Osteocyte (in vitro differentiated cells): Measurements from ENCODE around the gene L3MBTL1. TPM values are rescaled to one million over a fixed set of nuclear protein-coding genes. Genes with fewer than 3 reads are reported as not detected.

ENCODE experiments used
- DNase-seq: peaks from one replicate; pipeline ENCODE4 v3.0.0; 2021; ENCODE audit warnings: mixed read lengths; ENCODE audit not compliant: unreplicated experiment; ENCODE audit errors: extremely low spot score
- H3K27ac Mint-ChIP-seq: one replicate; pipeline ENCODE4 v1.8.0; 2021; ENCODE audit warnings: mild to moderate bottlenecking, mixed read lengths; ENCODE audit not compliant: unreplicated experiment
- H3K27me3 Mint-ChIP-seq: one replicate; pipeline ENCODE4 v1.8.0; 2021; ENCODE audit warnings: mixed read lengths; ENCODE audit not compliant: unreplicated experiment
- H3K36me3 Mint-ChIP-seq: one replicate; pipeline ENCODE4 v1.8.0; 2021; ENCODE audit warnings: mixed read lengths; ENCODE audit not compliant: unreplicated experiment
- H3K4me1 Mint-ChIP-seq: one replicate; pipeline ENCODE4 v1.8.0; 2021; ENCODE audit warnings: mixed read lengths; ENCODE audit not compliant: unreplicated experiment
- H3K4me3 Mint-ChIP-seq: one replicate; pipeline ENCODE4 v1.8.0; 2021; ENCODE audit warnings: mild to moderate bottlenecking, moderate library complexity, mixed read lengths; ENCODE audit not compliant: unreplicated experiment
- H3K9me3 Mint-ChIP-seq: one replicate; pipeline ENCODE4 v1.8.0; 2021; ENCODE audit warnings: mixed read lengths; ENCODE audit not compliant: unreplicated experiment
- CTCF ChIP-seq: fragments of 200-600 bp; sonication (generic); IDR thresholded peaks from 2 replicates; pipeline ENCODE4 v1.5.0; 2021; ENCODE audit warnings: antibody characterized with exemption, mild to moderate bottlenecking, moderate library complexity
- total RNA-seq: library from RNA; stranded (reverse); gene quantifications from 2 replicates; pipeline ENCODE4 v1.2.1, GENCODE V29; 2021

Gene L3MBTL1
- total RNA-seq, 1 donor from 2014 or later: 17.5 TPM

GRCh38 chr20:43460830-43461200 lies 46.7 kb upstream of the L3MBTL1 start:
- Mint-ChIP-seq H3K9me3 (no peaks in the 10 kb centered on the region), H3K27me3 (no peaks in the 10 kb centered on the region), H3K4me3 (peak overlapping the region; percentile 8), H3K27ac (peak overlapping the region; percentile 6), H3K4me1 (peaks cover 40% of the 10 kb centered on the region), H3K36me3 (peaks cover 56% of the 10 kb centered on the region)
- TF ChIP-seq CTCF: no peak
- DNase-seq: no peak

GRCh38 chr20:43461894-43462659 lies 45.4 kb upstream of the L3MBTL1 start:
- Mint-ChIP-seq H3K27me3 (no peaks in the 10 kb centered on the region), H3K9me3 (no peaks in the 10 kb centered on the region), H3K27ac (no peak overlapping the region), H3K36me3 (peaks cover 63% of the 10 kb centered on the region), H3K4me1 (peaks cover 34% of the 10 kb centered on the region), H3K4me3 (no peak overlapping the region)
- DNase-seq: no peak
- TF ChIP-seq CTCF: no peak

GRCh38 chr20:43462660-43463526 lies 44.6 kb upstream of the L3MBTL1 start:
- Mint-ChIP-seq H3K4me1 (peaks cover 34% of the 10 kb centered on the region), H3K27ac (no peak overlapping the region), H3K4me3 (no peak overlapping the region), H3K27me3 (no peaks in the 10 kb centered on the region), H3K36me3 (peaks cover 68% of the 10 kb centered on the region), H3K9me3 (no peaks in the 10 kb centered on the region)
- DNase-seq: no peak
- TF ChIP-seq CTCF: no peak

- no peaks in the 10 kb centered on the region for H3K27me3 Mint-ChIP-seq
- H3K4me3 Mint-ChIP-seq: no peak overlapping the region
- H3K27ac Mint-ChIP-seq: no peak overlapping the region
Observed at GRCh38 chr20:43463527-43464218, 43.8 kb upstream of the L3MBTL1 start.

More at GRCh38 chr20:43463527-43464218, 43.8 kb upstream of the L3MBTL1 start:
- Mint-ChIP-seq H3K4me1 (peaks cover 34% of the 10 kb centered on the region), H3K36me3 (peaks cover 68% of the 10 kb centered on the region), H3K9me3 (no peaks in the 10 kb centered on the region)
- no peak for DNase-seq
- no peak for TF ChIP-seq CTCF
